IPS-18c (cell line): ENCODE measurements around the gene NPY.
"Not testable (repeated sequence)": the region's sequence is repeated elsewhere in the genome, so short reads cannot be mapped to it uniquely, and the experiment has no call there.

Experiments
- H3K4me3 ChIP-seq: 2 replicates; pipeline ENCODE4 v1.7.0; 2013; ENCODE audit warnings: low read depth, mild to moderate bottlenecking, low read length, moderate library complexity; ENCODE audit not compliant: insufficient read depth
- H3K9me3 ChIP-seq: one replicate; pipeline ENCODE4 v1.6.1; 2013; ENCODE audit warnings: mild to moderate bottlenecking, low read length, moderate library complexity; ENCODE audit not compliant: control insufficient read depth, insufficient read depth

Gene NPY

DNA sequence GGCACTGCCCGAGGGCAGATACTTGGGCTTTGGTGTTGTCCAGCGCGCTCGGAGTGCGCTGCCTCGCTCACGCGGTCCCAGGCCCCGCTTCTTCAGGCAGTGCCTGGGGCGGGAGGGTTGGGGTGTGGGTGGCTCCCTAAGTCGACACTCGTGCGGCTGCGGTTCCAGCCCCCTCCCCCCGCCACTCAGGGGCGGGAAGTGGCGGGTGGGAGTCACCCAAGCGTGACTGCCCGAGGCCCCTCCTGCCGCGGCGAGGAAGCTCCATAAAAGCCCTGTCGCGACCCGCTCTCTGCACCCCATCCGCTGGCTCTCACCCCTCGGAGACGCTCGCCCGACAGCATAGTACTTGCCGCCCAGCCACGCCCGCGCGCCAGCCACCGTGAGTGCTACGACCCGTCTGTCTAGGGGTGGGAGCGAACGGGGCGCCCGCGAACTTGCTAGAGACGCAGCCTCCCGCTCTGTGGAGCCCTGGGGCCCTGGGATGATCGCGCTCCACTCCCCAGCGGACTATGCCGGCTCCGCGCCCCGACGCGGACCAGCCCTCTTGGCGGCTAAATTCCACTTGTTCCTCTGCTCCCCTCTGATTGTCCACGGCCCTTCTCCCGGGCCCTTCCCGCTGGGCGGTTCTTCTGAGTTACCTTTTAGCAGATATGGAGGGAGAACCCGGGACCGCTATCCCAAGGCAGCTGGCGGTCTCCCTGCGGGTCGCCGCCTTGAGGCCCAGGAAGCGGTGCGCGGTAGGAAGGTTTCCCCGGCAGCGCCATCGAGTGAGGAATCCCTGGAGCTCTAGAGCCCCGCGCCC, at the start of gene NPY:
Gene NPY, plus strand, starts transcription at position 294 of the 802 bp plus-strand sequence. CDS start 1,051 bp downstream, outside the sequence.
- H3K4me3 ChIP-seq = peak within 1 kb of the TSS; percentile 53

GRCh38 chr7:24239260-24239659, 44.7 kb upstream of the NPY start:
- Histone ChIP-seq H3K9me3 (no peaks in the 10 kb centered on the region), H3K4me3 (no peak overlapping the region)

More for the DNA sequence above, at the start of gene NPY:
- H3K9me3 ChIP-seq = no peaks in the 10 kb centered on the region

- H3K9me3 ChIP-seq = no peaks in the 10 kb centered on the region
These were observed 42.8 kb upstream of the NPY start for GRCh38 chr7:24241206-24241605.

DNA sequence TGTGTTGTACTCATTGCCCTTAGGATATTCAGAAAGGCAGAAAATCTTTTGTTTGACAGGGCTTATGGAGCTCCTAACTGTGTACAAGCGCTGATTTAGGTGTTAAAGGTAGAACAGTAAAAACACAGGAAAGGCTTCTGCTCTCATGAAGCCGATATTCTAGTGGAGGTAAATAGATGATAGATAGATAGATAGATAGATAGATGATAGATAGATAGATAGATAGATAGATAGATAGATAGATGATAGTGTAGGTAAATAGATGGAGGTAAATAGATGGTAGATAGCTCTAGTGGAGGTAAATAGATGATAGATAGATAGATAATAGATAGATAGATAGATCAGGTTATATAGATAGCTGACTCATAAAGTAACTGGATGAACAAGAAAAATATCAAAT, 39.4 kb upstream of the NPY start:
- Histone ChIP-seq H3K4me3 (no peak overlapping the region), H3K9me3 (no peaks in the 10 kb centered on the region)

More at GRCh38 chr7:24241206-24241605, 42.8 kb upstream of the NPY start:
- no peak overlapping the region for H3K4me3 ChIP-seq

- H3K4me3 ChIP-seq = no peak overlapping the region
- H3K9me3 ChIP-seq = no peaks in the 10 kb centered on the region
These were observed 38.6 kb upstream of the NPY start for GRCh38 chr7:24245362-24245761.

- Histone ChIP-seq H3K4me3 (no peak overlapping the region), H3K9me3 (no peaks in the 10 kb centered on the region)
These were observed 34.7 kb upstream of the NPY start for GRCh38 chr7:24249266-24249665.

DNA sequence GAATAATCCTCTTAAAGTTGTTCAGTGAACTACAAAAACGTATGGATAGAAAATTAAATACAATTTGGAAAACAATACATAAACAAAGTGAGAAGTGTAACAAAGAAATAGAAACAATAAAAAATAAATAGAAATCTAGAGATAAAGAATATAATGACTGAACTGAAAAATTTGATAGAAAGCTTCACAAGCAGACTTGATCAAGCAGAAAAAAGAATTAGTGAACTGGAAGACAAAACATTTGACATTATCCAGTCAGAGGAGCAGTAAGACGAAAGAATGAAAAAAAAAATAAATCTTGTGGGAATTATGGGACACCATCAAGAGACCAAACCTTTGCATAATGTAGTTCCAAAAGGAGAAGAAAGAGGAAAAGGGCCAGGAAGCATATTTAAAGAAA, 32.4 kb upstream of the NPY start:
- no peak overlapping the region for H3K4me3 ChIP-seq
- no peaks in the 10 kb centered on the region for H3K9me3 ChIP-seq

DNA sequence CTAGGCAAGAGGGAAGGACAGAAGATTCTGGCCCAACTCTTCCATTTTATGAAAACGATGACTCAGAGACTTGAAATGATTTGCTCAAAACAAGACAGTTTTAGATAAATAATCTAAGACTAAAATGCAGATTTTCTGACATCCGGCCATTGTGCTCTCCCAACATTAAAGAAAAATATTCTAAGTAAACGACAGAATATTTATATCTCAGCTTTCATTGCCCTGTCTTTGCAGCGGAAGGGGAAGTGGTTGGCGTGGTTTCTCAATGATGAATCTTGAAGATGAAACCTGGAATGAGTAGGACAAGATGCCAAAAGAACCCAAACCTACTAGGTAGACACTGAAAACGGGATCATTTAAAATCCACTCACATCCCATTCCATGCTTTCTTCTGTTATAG, 28.9 kb upstream of the NPY start:
- Histone ChIP-seq H3K4me3 (no peak overlapping the region), H3K9me3 (no peaks in the 10 kb centered on the region)

- H3K9me3 ChIP-seq, H3K4me3 ChIP-seq: not testable (repeated sequence)
These were observed 25.7 kb upstream of the NPY start for GRCh38 chr7:24258324-24258723.

GRCh38 chr7:24271938-24272337, 12.1 kb upstream of the NPY start:
- no peaks in the 10 kb centered on the region for H3K9me3 ChIP-seq
- no peak overlapping the region for H3K4me3 ChIP-seq

DNA sequence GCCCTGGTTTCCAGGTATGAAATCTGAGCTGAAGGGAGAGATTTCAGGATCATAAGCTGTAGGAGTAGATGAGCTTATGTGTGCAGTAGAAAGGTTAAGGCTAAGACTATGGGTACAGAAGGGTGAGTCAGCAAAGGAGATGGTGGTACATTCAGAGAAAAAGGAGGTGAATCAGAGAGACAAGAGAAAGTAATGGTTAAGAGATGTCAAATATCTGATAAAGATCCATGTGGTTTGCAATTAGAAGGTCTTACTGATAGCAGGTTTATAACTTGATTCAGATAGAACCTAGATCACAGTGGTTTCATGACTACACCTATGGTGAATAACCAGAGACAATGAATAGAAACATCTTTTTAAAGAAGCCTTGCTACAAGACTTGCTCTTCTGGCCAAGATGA, 4.5 kb upstream of the NPY start:
- peaks cover 5% of the 10 kb centered on the region for H3K9me3 ChIP-seq
- H3K4me3 ChIP-seq = no peak overlapping the region

- Histone ChIP-seq H3K4me3 (peak overlapping the region; percentile 53), H3K9me3 (peaks cover 1% of the 10 kb centered on the region)
These were observed 465 bp upstream of the NPY start for GRCh38 chr7:24283554-24283896.

- H3K9me3 ChIP-seq = no peaks in the 10 kb centered on the region
- peak overlapping the region; percentile 53 for H3K4me3 ChIP-seq
These were observed 913 bp downstream of the NPY start for GRCh38 chr7:24284699-24285506.

GRCh38 chr7:24290004-24290641, 6.1 kb downstream of the NPY start:
- Histone ChIP-seq H3K9me3 (no peaks in the 10 kb centered on the region), H3K4me3 (no peak overlapping the region)

DNA sequence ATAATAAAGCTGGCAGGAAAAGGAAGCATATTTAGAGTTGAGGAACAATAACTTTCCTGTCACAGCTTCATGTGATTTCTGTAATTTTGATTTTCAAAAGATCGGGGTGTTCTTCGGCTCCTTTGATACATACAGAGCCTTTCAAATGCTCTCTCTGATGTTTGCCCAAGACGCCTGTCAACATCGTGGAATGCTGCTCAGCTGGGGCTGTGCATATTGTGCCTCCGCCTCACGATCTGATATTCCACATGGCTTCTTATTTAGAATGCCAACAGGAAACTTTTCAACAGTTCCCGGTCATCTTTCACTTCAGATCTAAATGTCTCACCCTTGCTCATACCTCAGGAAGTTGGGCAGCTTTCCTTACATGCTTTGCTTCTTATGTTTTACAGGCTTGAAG, 7.3 kb downstream of the NPY start:
- H3K4me3 ChIP-seq = no peak overlapping the region
- H3K9me3 ChIP-seq = no peaks in the 10 kb centered on the region

DNA sequence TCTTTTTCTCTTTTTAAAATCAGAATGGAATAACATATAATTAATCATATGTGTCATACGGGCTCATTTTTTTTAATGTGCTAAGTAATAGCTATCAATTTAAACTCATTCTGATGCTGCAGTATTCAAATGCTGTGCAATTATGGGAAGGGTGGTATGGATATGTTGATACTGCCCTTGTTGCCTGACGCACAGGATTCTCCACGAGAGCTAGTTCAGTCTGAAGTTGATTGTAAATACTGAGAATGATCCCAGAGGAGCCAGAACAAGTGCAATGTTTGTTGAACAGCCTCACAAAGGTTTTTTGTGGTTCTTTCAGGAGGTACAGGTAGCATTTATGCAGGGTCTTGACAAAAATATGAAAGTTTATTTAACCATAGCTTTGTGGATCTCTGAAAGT, 13.4 kb downstream of the NPY start:
- no peaks in the 10 kb centered on the region for H3K9me3 ChIP-seq
- H3K4me3 ChIP-seq = no peak overlapping the region

GRCh38 chr7:24298696-24299095, 14.7 kb downstream of the NPY start:
- H3K4me3 ChIP-seq = no peak overlapping the region
- H3K9me3 ChIP-seq = no peaks in the 10 kb centered on the region

- Histone ChIP-seq H3K4me3 (no peak overlapping the region), H3K9me3 (no peaks in the 10 kb centered on the region)
These were observed 15.2 kb downstream of the NPY start for GRCh38 chr7:24299192-24299591.
